NCI-H2107 treated with DMSO at 0.1 percent for 48 hours (cell line): ENCODE data around the gene RHBDL1.

Source experiments
- DNase-seq: peaks from one replicate; lab custom pipeline; 2025; ENCODE audit not compliant: unreplicated experiment; lab: John Stamatoyannopoulos, UW

The RHBDL1 gene

GRCh38 chr16:636206-637080 lies 39.0 kb upstream of the RHBDL1 start, which contains the start of gene METTL26:
Gene METTL26, minus strand, starts transcription at chr16:636305. Its CDS starts 15 bp downstream, at chr16:636290.
- DNase-seq, result peak; percentile 74

GRCh38 chr16:637081-638018 lies 38.1 kb upstream of the RHBDL1 start:
- DNase-seq, result no peak

GRCh38 chr16:638034-638543 lies 37.4 kb upstream of the RHBDL1 start:
- no peak for DNase-seq

GRCh38 chr16:638836-639235 lies 36.6 kb upstream of the RHBDL1 start:
- no peak for DNase-seq

GRCh38 chr16:640614-641013 lies 34.9 kb upstream of the RHBDL1 start:
- DNase-seq, result no peak

GRCh38 chr16:641326-642188 lies 33.9 kb upstream of the RHBDL1 start, which contains the start of gene MCRIP2:
Gene MCRIP2, plus strand, starts transcription at chr16:641828. Its CDS starts 164 bp downstream, at chr16:641992.
- peak; percentile 21 for DNase-seq

GRCh38 chr16:642189-643049 lies 33.1 kb upstream of the RHBDL1 start:
- no peak for DNase-seq

- DNase-seq, result no peak
Observed at GRCh38 chr16:643050-643368, 32.5 kb upstream of the RHBDL1 start.

GRCh38 chr16:644556-644955 lies 30.9 kb upstream of the RHBDL1 start:
- DNase-seq, result no peak

- DNase-seq, result no peak
Observed at GRCh38 chr16:645852-646678, 29.4 kb upstream of the RHBDL1 start.

- no peak for DNase-seq
Observed at GRCh38 chr16:646679-647172, 28.7 kb upstream of the RHBDL1 start.

- DNase-seq, result no peak
Observed at GRCh38 chr16:647173-647902, 28.1 kb upstream of the RHBDL1 start.

GRCh38 chr16:648071-648780 lies 27.2 kb upstream of the RHBDL1 start:
- DNase-seq, result peak; percentile 13

GRCh38 chr16:648781-649589 lies 26.5 kb upstream of the RHBDL1 start, which contains the start of gene WDR90:
Gene WDR90, plus strand, starts transcription at chr16:649365. Its CDS starts 52 bp downstream, at chr16:649417.
- peak; percentile 78 for DNase-seq

GRCh38 chr16:649631-650030 lies 25.8 kb upstream of the RHBDL1 start:
- no peak for DNase-seq

GRCh38 chr16:651844-652243 lies 23.6 kb upstream of the RHBDL1 start:
- no peak for DNase-seq
